ENCODE results near the gene ORAI3.

DNA sequence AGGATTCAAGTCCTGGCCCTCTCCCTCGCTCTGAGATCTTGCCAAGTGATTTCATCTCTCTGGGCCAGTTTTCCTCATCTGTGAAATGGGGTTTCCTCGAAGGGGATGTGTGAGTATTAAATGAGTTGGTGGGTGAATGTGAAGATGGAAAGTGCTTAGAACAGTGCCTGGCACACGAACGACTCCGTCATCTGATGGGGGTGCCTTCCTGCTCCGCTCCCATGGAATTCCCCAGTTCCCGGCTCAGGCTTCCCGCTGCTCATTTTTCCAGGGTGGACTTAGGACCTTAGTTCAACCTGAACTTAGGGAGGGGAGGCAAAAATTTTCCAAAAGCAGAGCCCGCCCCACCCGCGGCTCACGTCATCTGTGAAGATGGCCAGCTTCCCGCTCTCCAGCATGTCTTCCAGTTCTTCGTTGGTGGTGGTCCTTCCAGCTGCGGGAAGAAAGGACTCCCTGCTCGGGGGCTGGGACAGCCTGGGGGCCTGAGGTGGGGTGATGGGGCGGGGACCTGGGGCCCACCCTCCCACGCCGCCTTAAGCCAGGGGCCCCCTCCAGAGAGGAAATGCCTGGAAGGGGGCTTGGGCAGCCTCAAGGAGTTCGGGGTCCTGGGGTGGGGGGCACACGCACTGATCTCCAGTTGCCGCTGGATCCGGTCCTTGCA is 47.6 kb downstream of the ORAI3 start:
- TF ChIP-seq, protein P1, sequence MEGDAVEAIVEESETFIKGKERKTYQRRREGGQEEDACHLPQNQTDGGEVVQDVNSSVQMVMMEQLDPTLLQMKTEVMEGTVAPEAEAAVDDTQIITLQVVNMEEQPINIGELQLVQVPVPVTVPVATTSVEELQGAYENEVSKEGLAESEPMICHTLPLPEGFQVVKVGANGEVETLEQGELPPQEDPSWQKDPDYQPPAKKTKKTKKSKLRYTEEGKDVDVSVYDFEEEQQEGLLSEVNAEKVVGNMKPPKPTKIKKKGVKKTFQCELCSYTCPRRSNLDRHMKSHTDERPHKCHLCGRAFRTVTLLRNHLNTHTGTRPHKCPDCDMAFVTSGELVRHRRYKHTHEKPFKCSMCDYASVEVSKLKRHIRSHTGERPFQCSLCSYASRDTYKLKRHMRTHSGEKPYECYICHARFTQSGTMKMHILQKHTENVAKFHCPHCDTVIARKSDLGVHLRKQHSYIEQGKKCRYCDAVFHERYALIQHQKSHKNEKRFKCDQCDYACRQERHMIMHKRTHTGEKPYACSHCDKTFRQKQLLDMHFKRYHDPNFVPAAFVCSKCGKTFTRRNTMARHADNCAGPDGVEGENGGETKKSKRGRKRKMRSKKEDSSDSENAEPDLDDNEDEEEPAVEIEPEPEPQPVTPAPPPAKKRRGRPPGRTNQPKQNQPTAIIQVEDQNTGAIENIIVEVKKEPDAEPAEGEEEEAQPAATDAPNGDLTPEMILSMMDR (conservative IDR thresholded peaks at IDR 0.05; ENCODE audit: low read length), result no peak
- TF ChIP-seq EZH2phosphoT487 (IDR thresholded peaks at IDR 0.05; ENCODE audit: borderline replicate concordance, low read depth, low read length), result no peak
